ENCODE measurements around the gene AFG1L.

The AFG1L gene

DNA sequence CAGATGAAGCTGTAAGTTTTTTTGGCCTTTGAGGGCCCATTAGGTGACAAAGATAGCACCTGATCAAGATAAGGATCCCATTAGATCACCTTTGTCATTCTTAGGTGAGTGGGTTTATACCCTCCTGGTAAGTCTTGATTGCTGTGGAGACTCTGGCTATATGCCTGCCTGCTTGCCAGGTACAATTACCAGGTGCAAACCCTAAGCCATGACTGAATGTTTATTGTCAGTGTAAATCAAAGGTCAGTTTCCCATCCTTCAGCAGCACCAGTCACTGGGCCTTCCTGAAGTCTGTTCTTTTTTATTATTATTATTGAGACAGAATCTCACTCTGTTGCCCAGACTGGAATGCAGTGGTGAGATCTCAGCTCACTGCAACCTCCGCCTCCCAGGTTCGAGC lies 159.5 kb downstream of the AFG1L start:
- no peak overlapping the region for H3K4me3 ChIP-seq (ENCODE audit: control insufficient read depth, low read depth, low read length)
- TF ChIP-seq, protein P1, sequence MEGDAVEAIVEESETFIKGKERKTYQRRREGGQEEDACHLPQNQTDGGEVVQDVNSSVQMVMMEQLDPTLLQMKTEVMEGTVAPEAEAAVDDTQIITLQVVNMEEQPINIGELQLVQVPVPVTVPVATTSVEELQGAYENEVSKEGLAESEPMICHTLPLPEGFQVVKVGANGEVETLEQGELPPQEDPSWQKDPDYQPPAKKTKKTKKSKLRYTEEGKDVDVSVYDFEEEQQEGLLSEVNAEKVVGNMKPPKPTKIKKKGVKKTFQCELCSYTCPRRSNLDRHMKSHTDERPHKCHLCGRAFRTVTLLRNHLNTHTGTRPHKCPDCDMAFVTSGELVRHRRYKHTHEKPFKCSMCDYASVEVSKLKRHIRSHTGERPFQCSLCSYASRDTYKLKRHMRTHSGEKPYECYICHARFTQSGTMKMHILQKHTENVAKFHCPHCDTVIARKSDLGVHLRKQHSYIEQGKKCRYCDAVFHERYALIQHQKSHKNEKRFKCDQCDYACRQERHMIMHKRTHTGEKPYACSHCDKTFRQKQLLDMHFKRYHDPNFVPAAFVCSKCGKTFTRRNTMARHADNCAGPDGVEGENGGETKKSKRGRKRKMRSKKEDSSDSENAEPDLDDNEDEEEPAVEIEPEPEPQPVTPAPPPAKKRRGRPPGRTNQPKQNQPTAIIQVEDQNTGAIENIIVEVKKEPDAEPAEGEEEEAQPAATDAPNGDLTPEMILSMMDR (IDR thresholded peaks at IDR 0.05; ENCODE audit: control insufficient read depth, insufficient read depth, low read depth, low read length, missing control alignments): no peak

DNA sequence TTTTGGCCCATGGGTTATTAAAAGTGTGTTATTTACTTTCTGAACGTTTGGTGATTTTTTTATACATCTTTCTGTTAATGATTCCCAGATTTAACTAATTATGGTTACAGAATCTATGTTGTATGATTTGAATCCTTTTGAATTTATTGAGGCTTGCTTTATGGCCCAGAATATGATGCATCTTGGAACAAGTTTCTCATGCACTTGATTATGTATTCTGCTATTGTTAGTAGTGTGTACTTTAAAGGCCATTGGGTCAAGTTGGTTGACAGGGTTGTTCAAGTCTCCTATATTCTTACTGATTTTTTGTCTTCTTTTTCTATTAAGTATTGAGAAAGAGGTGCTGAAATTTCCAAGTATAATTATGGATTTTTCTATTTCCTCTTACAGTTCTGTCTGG lies 160.8 kb downstream of the AFG1L start:
- TF ChIP-seq, protein P1 (IDR thresholded peaks at IDR 0.05; ENCODE audit: control insufficient read depth, insufficient read depth, low read depth, low read length, missing control alignments): no peak
- no peak overlapping the region for H3K4me3 ChIP-seq (ENCODE audit: control insufficient read depth, low read depth, low read length)
- no peak for DNase-seq (ENCODE audit: low read depth)

More for the DNA sequence above, 159.5 kb downstream of the AFG1L start:
- no peak for DNase-seq (ENCODE audit: low read depth)

- DNase-seq (ENCODE audit: low read depth): no peak
- TF ChIP-seq, protein P1 (IDR thresholded peaks at IDR 0.05; ENCODE audit: control insufficient read depth, insufficient read depth, low read depth, low read length, missing control alignments): no peak
- H3K4me3 ChIP-seq (ENCODE audit: control insufficient read depth, low read depth, low read length): no peak overlapping the region
Measured at GRCh38 chr6:108463784-108464183, 168.9 kb downstream of the AFG1L start.

DNA sequence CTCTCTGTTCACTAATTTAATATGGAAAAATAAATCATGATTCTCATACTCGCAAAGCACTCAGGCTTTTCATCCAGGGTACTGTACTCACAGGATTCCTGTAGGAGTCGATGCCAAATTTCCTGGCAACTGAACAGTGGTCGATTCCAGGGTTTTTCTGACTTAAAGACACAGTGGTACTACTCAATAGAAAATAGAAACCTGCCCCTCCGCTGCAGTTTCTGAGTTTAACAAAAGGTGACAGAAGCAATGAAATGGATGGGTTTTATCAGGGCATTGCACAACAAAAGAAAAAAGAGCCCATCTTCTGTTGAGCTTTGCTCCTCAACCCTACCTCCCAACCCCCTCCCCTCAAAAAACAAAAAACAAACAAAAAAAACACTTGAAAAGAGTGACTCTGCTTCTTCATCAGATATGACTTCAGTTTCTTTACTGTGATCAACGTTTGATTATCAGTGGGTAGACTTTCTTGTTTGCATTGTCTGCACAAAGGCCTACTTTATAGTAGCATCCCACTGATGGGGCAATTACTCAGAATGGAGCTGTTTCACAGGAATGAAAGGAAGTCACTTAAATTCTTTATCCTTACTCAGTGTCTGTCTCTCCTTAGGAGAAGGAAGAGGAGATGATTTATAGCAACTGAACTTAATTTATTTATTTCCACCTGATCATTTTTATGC lies 169.7 kb downstream of the AFG1L start:
- no peak overlapping the region for H3K4me3 ChIP-seq (ENCODE audit: control insufficient read depth, low read depth, low read length)
- DNase-seq (ENCODE audit: low read depth): no peak

GRCh38 chr6:108465098-108465495 lies 170.2 kb downstream of the AFG1L start:
- DNase-seq (ENCODE audit: low read depth): no peak
- TF ChIP-seq, protein P1 (IDR thresholded peaks at IDR 0.05; ENCODE audit: control insufficient read depth, insufficient read depth, low read depth, low read length, missing control alignments): no peak
- no peak overlapping the region for H3K4me3 ChIP-seq (ENCODE audit: control insufficient read depth, low read depth, low read length)

More for the DNA sequence above, 169.7 kb downstream of the AFG1L start:
- TF ChIP-seq, protein P1 (IDR thresholded peaks at IDR 0.05; ENCODE audit: control insufficient read depth, insufficient read depth, low read depth, low read length, missing control alignments): no peak

DNA sequence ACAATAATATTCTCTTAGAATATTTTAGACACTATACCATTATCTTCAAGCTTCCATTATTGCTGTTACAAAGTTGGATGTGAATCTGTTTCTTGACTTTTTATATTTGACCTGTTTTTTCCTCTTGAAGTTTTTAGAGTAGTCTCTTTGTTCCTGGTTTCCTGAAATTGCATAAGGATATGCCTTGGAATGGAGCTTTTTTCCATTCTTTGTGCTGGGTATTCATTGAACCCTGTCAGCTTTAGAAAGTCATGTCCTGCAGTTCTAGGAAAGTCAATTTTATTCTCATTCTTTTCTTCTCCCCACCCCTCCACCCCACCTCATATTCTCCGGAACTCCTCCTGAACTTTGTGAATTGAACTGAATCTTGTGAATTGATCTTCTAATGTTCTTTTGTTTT lies 173.5 kb downstream of the AFG1L start:
- no peak for DNase-seq (ENCODE audit: low read depth)
- TF ChIP-seq, protein P1 (IDR thresholded peaks at IDR 0.05; ENCODE audit: control insufficient read depth, insufficient read depth, low read depth, low read length, missing control alignments): no peak
- no peak overlapping the region for H3K4me3 ChIP-seq (ENCODE audit: control insufficient read depth, low read depth, low read length)

Measured in AG09309 (cell line).